GM12892 (cell line): Measurements from ENCODE around the gene SETD6.

Experiments used
- POLR2A ChIP-seq: IDR thresholded peaks from 2 replicates; pipeline ENCODE4 v1.6.1; 2011; ENCODE audit warnings: low read depth, low read length, control low read depth
- POLR2AphosphoS5 ChIP-seq: IDR thresholded peaks from 2 replicates; pipeline ENCODE4 v1.6.1; 2011; ENCODE audit warnings: low read depth, low read length, control low read depth

DNA sequence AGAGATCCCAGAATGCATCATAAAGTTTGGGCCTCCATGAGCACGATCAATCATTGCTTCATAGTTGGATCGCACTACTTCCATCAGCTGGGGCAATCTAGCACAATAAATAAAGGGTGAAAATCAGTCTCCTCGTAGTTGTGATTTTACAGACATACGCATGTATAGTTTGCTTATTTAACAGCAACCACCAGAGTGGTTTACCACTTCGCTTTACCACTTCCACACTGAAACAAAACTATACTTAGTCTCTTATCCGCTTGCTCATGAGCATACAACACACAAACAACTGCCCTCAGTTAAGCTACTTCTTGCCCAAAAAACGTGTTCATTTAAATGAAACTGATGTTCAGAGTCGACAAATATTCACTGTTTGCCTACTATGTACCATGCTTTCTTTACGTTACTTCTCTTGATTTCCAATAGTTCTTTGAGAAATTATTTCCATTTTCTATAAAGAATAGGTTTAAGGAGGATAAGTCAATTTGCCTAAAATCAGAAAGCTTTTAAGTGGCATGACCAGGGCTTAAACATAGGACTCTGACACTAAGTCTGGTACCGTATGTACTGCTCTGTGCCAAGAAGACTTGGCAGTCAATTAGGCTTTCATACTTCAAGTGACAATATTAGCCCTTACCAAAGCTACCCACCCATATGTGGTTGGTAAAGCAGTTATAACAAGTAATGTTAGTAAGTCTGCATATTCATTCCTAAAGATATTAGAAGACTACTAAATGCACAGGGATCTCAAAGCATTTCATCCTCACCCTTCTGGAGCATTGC is 22.0 kb downstream of the SETD6 start:
- no peak for TF ChIP-seq POLR2AphosphoS5
- TF ChIP-seq POLR2A = no peak
